ENCODE results near the gene VWA5B2.

The VWA5B2 gene

DNA sequence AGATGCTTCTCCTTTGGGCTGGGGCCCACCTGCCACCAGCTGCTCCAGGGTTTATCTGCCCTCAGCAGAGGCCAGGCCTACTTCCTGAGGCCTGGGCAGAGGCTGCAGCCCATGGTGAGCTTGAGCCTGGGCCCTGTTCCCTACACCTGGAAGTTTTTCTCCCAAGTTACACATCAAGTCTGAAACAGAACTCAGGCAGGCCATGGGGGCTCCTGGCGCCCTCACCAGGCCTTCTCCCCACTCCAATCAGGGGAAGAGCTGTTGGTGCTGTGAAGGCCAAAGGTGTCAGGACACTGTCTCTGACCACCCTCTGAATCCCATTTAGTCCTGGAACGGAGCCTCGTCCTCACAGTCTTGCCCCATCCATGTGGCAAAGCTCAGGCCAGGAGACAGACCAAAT is 7.3 kb downstream of the VWA5B2 start:
- no peak overlapping the region for H3K4me3 Mint-ChIP-seq
- no peaks in the 10 kb centered on the region for H3K9me3 Mint-ChIP-seq
- peaks cover 1% of the 10 kb centered on the region for H3K4me1 Mint-ChIP-seq
- H3K36me3 Mint-ChIP-seq (ENCODE audit: low read depth): no peaks in the 10 kb centered on the region
- no peak overlapping the region for H3K27ac Mint-ChIP-seq
- H3K27me3 Mint-ChIP-seq (ENCODE audit: low read depth): peaks cover 52% of the 10 kb centered on the region
- TF ChIP-seq, protein P1, sequence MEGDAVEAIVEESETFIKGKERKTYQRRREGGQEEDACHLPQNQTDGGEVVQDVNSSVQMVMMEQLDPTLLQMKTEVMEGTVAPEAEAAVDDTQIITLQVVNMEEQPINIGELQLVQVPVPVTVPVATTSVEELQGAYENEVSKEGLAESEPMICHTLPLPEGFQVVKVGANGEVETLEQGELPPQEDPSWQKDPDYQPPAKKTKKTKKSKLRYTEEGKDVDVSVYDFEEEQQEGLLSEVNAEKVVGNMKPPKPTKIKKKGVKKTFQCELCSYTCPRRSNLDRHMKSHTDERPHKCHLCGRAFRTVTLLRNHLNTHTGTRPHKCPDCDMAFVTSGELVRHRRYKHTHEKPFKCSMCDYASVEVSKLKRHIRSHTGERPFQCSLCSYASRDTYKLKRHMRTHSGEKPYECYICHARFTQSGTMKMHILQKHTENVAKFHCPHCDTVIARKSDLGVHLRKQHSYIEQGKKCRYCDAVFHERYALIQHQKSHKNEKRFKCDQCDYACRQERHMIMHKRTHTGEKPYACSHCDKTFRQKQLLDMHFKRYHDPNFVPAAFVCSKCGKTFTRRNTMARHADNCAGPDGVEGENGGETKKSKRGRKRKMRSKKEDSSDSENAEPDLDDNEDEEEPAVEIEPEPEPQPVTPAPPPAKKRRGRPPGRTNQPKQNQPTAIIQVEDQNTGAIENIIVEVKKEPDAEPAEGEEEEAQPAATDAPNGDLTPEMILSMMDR (IDR thresholded peaks at IDR 0.05; ENCODE audit: unreplicated experiment in 3 of 3): no peak

DNA sequence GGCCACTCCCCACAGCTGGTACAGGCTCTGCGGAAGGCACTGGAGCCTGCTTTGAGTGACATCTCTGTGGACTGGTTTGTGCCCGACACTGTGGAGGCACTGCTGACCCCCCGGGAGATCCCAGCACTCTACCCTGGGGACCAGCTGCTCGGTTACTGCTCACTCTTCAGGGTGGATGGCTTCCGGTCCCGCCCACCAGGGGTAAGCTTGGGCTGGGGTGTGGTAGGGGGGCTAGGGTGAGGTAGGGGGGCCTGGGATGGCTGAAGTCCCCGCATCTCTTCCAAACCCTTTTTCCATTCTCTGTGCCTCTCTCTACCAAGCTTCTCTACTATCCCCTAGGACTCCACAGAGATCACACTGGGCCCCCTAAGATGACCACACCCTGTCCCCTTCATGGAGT is 7.8 kb downstream of the VWA5B2 start:
- no peak overlapping the region for H3K27ac Mint-ChIP-seq
- H3K9me3 Mint-ChIP-seq: no peaks in the 10 kb centered on the region
- H3K36me3 Mint-ChIP-seq (ENCODE audit: low read depth): peaks cover 1% of the 10 kb centered on the region
- no peak overlapping the region for H3K4me3 Mint-ChIP-seq
- H3K4me1 Mint-ChIP-seq: no peaks in the 10 kb centered on the region
- TF ChIP-seq, protein P1 (IDR thresholded peaks at IDR 0.05; ENCODE audit: unreplicated experiment in 3 of 3): no peak
- peaks cover 46% of the 10 kb centered on the region for H3K27me3 Mint-ChIP-seq (ENCODE audit: low read depth)

DNA sequence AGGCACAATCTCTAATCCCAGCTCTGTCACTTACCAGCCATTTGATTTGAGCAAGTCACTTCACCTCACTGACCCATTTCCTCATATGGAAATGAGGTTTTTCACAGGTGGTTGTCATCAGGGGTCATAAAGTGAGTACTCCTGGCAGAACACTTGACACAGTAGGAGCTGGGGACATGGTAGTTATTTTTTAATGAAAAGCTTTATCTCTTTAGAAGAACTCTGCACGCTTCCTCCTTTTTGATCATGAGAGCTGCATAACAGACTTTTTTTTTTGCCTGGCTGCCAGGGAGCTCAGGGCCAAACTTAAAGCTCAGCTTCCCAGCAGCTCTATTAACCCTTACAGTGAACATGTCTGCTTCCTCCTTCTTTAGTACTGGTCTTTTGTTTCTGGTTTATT is 8.4 kb downstream of the VWA5B2 start:
- TF ChIP-seq, protein P1 (IDR thresholded peaks at IDR 0.05; ENCODE audit: unreplicated experiment in 3 of 3): no peak
- no peaks in the 10 kb centered on the region for H3K9me3 Mint-ChIP-seq
- H3K36me3 Mint-ChIP-seq (ENCODE audit: low read depth): peaks cover 7% of the 10 kb centered on the region
- H3K27me3 Mint-ChIP-seq (ENCODE audit: low read depth): peaks cover 40% of the 10 kb centered on the region
- no peak overlapping the region for H3K4me3 Mint-ChIP-seq
- H3K4me1 Mint-ChIP-seq: no peaks in the 10 kb centered on the region
- no peak overlapping the region for H3K27ac Mint-ChIP-seq

DNA sequence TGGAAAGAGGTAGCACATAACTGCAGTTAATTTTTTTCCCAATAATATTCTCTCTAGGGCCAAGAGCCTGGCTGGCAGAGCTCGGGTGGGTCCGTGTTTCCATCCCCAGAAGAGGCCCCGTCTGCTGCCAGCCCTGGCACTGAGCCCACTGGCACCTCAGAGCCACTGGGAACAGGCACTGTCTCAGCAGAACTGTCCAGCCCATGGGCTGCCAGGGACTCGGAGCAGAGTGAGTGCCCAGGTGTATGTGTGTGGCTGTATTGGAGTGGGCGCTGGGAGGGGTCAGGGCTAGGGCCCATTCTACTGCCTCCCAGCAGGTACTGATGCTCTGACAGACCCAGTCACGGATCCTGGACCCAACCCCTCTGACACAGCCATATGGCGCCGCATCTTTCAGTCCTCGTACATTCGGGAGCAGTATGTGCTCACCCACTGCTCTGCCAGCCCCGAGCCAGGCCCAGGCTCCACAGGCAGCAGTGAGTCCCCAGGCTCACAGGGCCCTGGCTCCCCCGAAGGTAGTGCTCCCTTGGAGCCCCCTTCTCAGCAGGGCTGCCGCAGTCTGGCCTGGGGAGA is 8.9 kb downstream of the VWA5B2 start:
- Mint-ChIP-seq H3K4me1 (no peaks in the 10 kb centered on the region), H3K27ac (no peak overlapping the region), H3K36me3 (ENCODE audit: low read depth) (peaks cover 13% of the 10 kb centered on the region), H3K4me3 (no peak overlapping the region), H3K27me3 (ENCODE audit: low read depth) (peaks cover 36% of the 10 kb centered on the region), H3K9me3 (no peaks in the 10 kb centered on the region)
- TF ChIP-seq, protein P1 (IDR thresholded peaks at IDR 0.05; ENCODE audit: unreplicated experiment in 3 of 3): no peak

DNA sequence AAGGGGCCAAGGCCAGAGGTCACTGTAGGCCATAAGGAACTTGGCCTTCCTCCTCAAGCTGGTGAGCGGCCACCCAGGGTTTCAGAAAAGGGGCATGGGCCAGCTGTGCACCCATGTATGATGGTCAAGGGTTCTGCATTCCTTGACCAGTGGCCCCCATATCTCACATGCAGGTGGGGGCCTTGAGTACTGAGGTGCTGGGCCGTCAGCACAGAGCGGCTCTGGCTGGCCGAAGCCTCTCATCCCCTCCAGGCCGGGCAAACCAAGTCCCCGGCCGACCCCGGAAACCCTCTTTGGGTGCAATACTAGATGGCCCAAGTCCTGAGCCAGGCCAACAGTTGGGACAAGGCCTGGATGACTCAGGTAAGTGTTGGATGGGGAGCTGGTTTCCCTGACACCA is 9.8 kb downstream of the VWA5B2 start:
- TF ChIP-seq, protein P1 (IDR thresholded peaks at IDR 0.05; ENCODE audit: unreplicated experiment in 3 of 3): no peak
- Mint-ChIP-seq H3K9me3 (no peaks in the 10 kb centered on the region), H3K27ac (no peak overlapping the region), H3K27me3 (ENCODE audit: low read depth) (peaks cover 29% of the 10 kb centered on the region), H3K4me1 (no peaks in the 10 kb centered on the region), H3K4me3 (no peak overlapping the region), H3K36me3 (ENCODE audit: low read depth) (peaks cover 13% of the 10 kb centered on the region)

DNA sequence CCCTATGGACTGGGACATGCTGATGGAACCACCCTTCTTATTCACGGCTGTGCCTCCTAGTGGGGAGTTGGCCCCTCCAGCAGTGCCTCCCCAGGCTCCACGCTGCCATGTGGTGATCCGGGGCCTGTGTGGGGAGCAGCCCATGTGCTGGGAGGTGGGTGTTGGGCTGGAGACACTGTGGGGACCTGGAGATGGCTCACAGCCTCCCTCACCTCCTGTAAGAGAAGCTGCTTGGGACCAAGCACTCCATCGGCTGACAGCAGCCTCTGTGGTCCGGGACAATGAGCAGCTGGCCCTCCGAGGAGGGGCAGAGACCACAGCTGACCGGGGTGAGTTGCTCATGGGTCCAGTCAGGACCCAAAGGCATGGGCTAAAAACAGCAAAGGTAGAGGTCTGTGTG is 10.3 kb downstream of the VWA5B2 start:
- Mint-ChIP-seq H3K27ac (no peak overlapping the region), H3K4me3 (no peak overlapping the region), H3K9me3 (no peaks in the 10 kb centered on the region), H3K36me3 (ENCODE audit: low read depth) (peaks cover 17% of the 10 kb centered on the region), H3K4me1 (no peaks in the 10 kb centered on the region), H3K27me3 (ENCODE audit: low read depth) (peaks cover 26% of the 10 kb centered on the region)
- TF ChIP-seq, protein P1 (IDR thresholded peaks at IDR 0.05; ENCODE audit: unreplicated experiment in 3 of 3): no peak

Data from nephron (organoid).